K562 (cell line): ENCODE data around the gene SLC43A2. TPM values are rescaled to one million over a fixed set of nuclear protein-coding genes. Genes with fewer than 3 reads are reported as not detected.

Experiments used
- CHD4 ChIP-seq: fragments of 200-600 bp; sonication (generic); IDR thresholded peaks from 3 replicates; pipeline ENCODE4 v1.6.1; 2012; ENCODE audit warnings: low read depth, mild to moderate bottlenecking, mixed read lengths, low read length, inconsistent platforms; ENCODE audit not compliant: insufficient read depth, insufficient replicate concordance, poor library complexity, severe bottlenecking
- CREB3 ChIP-seq: fragments of 450-650 bp; conservative IDR thresholded peaks from 2 replicates; pipeline ENCODE4 v1.6.1; 2016; ENCODE audit warnings: missing genetic modification characterization, low read depth, mild to moderate bottlenecking, missing compliant biosample characterization, moderate library complexity
- KDM5B ChIP-seq: fragments of 200-600 bp; sonication (generic); IDR thresholded peaks from 2 replicates; pipeline ENCODE4 v1.6.1; 2012; ENCODE audit warnings: low read depth, mild to moderate bottlenecking, moderate library complexity, low read length, control low read depth, inconsistent platforms; ENCODE audit not compliant: insufficient replicate concordance
- REST ChIP-seq, 2 experiments: fragments of 450-650 bp; formaldehyde crosslinking in 1 of 2; IDR thresholded peaks; 2 replicates each; pipeline versions ENCODE4 v1.4.0 to v1.6.1; 2014 to 2020; ENCODE audit warnings: mild to moderate bottlenecking in 2 of 2, borderline replicate concordance in 1 of 2, low read depth in 1 of 2
- SOX6 ChIP-seq: fragments of 450-650 bp; IDR thresholded peaks from 2 replicates; pipeline ENCODE4 v1.6.1; 2014; ENCODE audit warnings: mild to moderate bottlenecking
- ZNF146 ChIP-seq: IDR thresholded peaks from one replicate; pipeline ENCODE4 v1.6.1; 2018; ENCODE audit warnings: missing compliant biosample characterization; ENCODE audit not compliant: unreplicated experiment
- ZNF398 ChIP-seq: fragments of 250-450 bp; sonication (Bioruptor Pico); IDR thresholded peaks from 2 replicates; pipeline ENCODE4 v1.8.0; 2021; ENCODE audit warnings: moderate library complexity, mild to moderate bottlenecking, inconsistent platforms
- polyA plus RNA-seq, 8 experiments: library from polyadenylated mRNA; depleted of rRNA in 4 of 8; stranded (reverse) in 5 of 8; unstranded in 3 of 8; fragments of >200 nt; fragmentation: Nextera tagmentation in 2 of 8; fragmentation: Illumina TruSeq in 1 of 8; extraction: Ambion mirVana in 2 of 8; extraction: Trizol in 1 of 8; gene quantifications; 2 replicates each; pipeline versions ENCODE4 v1.2.1 to v1.2.3, GENCODE V29; 2011 to 2014; ENCODE audit warnings: inconsistent platforms in 1 of 8, missing spikeins in 1 of 8
- total RNA-seq, 7 experiments: library from RNA; depleted of rRNA in 6 of 7; stranded (reverse); fragments of >200 nt in 6 of 7; fragmentation: Illumina TruSeq in 2 of 7; extraction: Trizol in 2 of 7; gene quantifications; 2 replicates each; pipeline versions ENCODE4 v1.2.1 to v1.2.3, GENCODE V29; 2011 to 2021; ENCODE audit warnings: low replicate concordance in 1 of 7
- TF ChIP-seq, protein P1 (sequence below): conservative IDR thresholded peaks from 2 replicates; pipeline ENCODE4 v1.6.1; 2011; ENCODE audit warnings: low read depth, mild to moderate bottlenecking, low read length; ENCODE audit not compliant: control insufficient read depth
- TF ChIP-seq, protein P2 (sequence below), 2 experiments: IDR thresholded peaks; 2 replicates each; pipeline ENCODE4 v1.6.1; 2012; ENCODE audit warnings: improper control_type of control experiment in 2 of 2, low read depth in 2 of 2, low read length in 2 of 2, borderline replicate concordance in 1 of 2

The SLC43A2 gene
- total and polyA plus RNA-seq, 9 of the 15 experiments (the other 6 are each of a cell fraction or from before 2014, with no cell fraction given): 0.03 to 10.2 (median 3.6) TPM

DNA sequence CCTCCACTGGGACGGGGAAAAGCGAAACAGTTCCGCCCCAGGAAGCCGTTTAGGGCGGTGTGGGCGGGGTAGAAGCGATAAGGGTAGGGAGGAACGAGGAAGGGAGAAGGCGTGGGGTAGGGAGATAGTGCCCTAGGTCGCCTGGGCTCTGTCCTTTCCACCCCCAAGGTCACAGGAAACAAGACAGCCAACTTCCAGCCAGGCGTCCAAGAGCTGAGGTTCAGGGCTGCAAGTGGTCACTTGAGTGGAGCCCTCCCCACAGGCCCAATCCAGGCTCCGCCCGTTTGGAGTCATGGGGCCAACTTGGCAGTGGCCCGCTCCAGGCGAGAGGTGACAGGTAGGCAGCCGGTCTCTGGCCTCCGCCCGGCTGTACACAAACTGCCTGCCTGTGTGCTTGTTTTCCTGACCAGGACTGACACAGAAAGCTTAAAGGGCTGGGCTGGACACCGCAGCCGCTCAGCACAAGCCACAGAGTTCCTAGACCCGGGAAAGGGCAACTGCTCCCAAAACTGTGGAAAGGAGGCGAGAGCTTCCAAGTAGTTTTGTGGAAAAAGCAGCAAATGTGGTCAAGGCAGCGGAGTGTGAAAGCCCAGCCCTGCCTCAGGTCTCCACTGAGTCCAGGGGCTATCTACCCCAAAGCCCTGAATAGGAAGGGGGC lies 21.3 kb upstream of the SLC43A2 start, which contains the start of gene RILP (continued):
- peak; percentile 24; the same call in 1 of the 2 replicates for TF ChIP-seq REST (IDR thresholded peaks at IDR 0.05; ENCODE audit: borderline replicate concordance)
- 0 out of 2 replicates have a peak, but pooled peaks have one; percentile 34 for TF ChIP-seq REST (CRISPR knock-in tag; IDR thresholded peaks at IDR 0.05; ENCODE audit: low read depth)
- TF ChIP-seq ZNF398 (CRISPR knock-in tag): no peak
- TF ChIP-seq, protein P1, sequence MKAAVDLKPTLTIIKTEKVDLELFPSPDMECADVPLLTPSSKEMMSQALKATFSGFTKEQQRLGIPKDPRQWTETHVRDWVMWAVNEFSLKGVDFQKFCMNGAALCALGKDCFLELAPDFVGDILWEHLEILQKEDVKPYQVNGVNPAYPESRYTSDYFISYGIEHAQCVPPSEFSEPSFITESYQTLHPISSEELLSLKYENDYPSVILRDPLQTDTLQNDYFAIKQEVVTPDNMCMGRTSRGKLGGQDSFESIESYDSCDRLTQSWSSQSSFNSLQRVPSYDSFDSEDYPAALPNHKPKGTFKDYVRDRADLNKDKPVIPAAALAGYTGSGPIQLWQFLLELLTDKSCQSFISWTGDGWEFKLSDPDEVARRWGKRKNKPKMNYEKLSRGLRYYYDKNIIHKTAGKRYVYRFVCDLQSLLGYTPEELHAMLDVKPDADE: no peak
- no peak for TF ChIP-seq CHD4
- peak; percentile 67 for TF ChIP-seq SOX6
- peak; percentile 47 for TF ChIP-seq KDM5B
- TF ChIP-seq CREB3 (tag): 0 out of 2 replicates have a peak, but pooled peaks have one; percentile 55
- TF ChIP-seq ZNF146 (CRISPR knock-in tag): no peak
- TF ChIP-seq, protein P2, sequence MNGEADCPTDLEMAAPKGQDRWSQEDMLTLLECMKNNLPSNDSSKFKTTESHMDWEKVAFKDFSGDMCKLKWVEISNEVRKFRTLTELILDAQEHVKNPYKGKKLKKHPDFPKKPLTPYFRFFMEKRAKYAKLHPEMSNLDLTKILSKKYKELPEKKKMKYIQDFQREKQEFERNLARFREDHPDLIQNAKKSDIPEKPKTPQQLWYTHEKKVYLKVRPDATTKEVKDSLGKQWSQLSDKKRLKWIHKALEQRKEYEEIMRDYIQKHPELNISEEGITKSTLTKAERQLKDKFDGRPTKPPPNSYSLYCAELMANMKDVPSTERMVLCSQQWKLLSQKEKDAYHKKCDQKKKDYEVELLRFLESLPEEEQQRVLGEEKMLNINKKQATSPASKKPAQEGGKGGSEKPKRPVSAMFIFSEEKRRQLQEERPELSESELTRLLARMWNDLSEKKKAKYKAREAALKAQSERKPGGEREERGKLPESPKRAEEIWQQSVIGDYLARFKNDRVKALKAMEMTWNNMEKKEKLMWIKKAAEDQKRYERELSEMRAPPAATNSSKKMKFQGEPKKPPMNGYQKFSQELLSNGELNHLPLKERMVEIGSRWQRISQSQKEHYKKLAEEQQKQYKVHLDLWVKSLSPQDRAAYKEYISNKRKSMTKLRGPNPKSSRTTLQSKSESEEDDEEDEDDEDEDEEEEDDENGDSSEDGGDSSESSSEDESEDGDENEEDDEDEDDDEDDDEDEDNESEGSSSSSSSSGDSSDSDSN (IDR thresholded peaks at IDR 0.05; ENCODE audit: borderline replicate concordance in 1 of 2, low read depth in 2 of 2, low read length in 2 of 2): peak in 1 of 2 experiments; percentile 48; a peak in 2 of 4 replicates
